H9 (cell line): ENCODE measurements around the gene EXOSC2. TPM values are rescaled to one million over a fixed set of nuclear protein-coding genes. Genes with fewer than 3 reads are reported as not detected.

Experiments used
- DNase-seq: peaks from one replicate; pipeline ENCODE4 v3.0.0-alpha.2; 2017
- H2AFZ ChIP-seq: one replicate; pipeline ENCODE4 v1.6.1; 2013; ENCODE audit warnings: mild to moderate bottlenecking, low read length, control low read depth, moderate library complexity
- H2AK5ac ChIP-seq: 2 replicates; pipeline ENCODE4 v1.6.1; 2013; ENCODE audit warnings: low read length, control low read depth, mixed read lengths; ENCODE audit not compliant: insufficient read length
- H2BK120ac ChIP-seq: one replicate; pipeline ENCODE4 v1.6.1; 2013; ENCODE audit warnings: low read depth, mild to moderate bottlenecking, low read length, control low read depth, inconsistent platforms; ENCODE audit not compliant: poor library complexity, severe bottlenecking
- H2BK12ac ChIP-seq: 2 replicates; pipeline ENCODE4 v1.6.1; 2013; ENCODE audit warnings: low read length, control low read depth, mixed read lengths, low read depth; ENCODE audit not compliant: insufficient read length
- H2BK15ac ChIP-seq: 2 replicates; pipeline ENCODE4 v1.6.1; 2013; ENCODE audit warnings: low read depth, low read length, control low read depth
- H2BK20ac ChIP-seq: one replicate; pipeline ENCODE4 v1.6.1; 2013; ENCODE audit warnings: low read depth, mild to moderate bottlenecking, low read length, control low read depth, inconsistent platforms; ENCODE audit not compliant: poor library complexity, severe bottlenecking
- H2BK5ac ChIP-seq: 2 replicates; pipeline ENCODE4 v1.6.1; 2013; ENCODE audit warnings: low read length, control low read depth, mixed read lengths; ENCODE audit not compliant: insufficient read length
- H3K14ac ChIP-seq: 2 replicates; pipeline ENCODE4 v1.6.1; 2013; ENCODE audit warnings: low read length, control low read depth; ENCODE audit not compliant: insufficient read depth
- H3K18ac ChIP-seq: 2 replicates; pipeline ENCODE4 v1.6.1; 2013; ENCODE audit warnings: low read depth, mild to moderate bottlenecking, mixed read lengths, low read length, control low read depth; ENCODE audit not compliant: insufficient read length
- H3K23ac ChIP-seq: 2 replicates; pipeline ENCODE4 v1.6.1; 2013; ENCODE audit warnings: low read length, control low read depth, mixed read lengths, low read depth; ENCODE audit not compliant: insufficient read length
- H3K23me2 ChIP-seq: 2 replicates; pipeline ENCODE4 v1.6.1; 2013; ENCODE audit warnings: low read depth, mild to moderate bottlenecking, mixed read lengths, low read length, control low read depth; ENCODE audit not compliant: insufficient read length, poor library complexity, severe bottlenecking
- H3K27ac ChIP-seq: 2 replicates; pipeline ENCODE4 v1.5.1; 2013; ENCODE audit warnings: low read length, control low read depth, mixed read lengths, low read depth; ENCODE audit not compliant: insufficient read length
- H3K27me3 ChIP-seq: 2 replicates; pipeline ENCODE4 v1.6.1; 2013; ENCODE audit warnings: low read length, control low read depth, inconsistent platforms; ENCODE audit not compliant: insufficient read depth
- H3K4ac ChIP-seq: 2 replicates; pipeline ENCODE4 v1.6.1; 2013; ENCODE audit warnings: low read depth, mild to moderate bottlenecking, control low read depth, inconsistent platforms, low read length, moderate library complexity
- H3K4me1 ChIP-seq: 2 replicates; pipeline ENCODE4 v1.6.1; 2013; ENCODE audit warnings: low read length, control low read depth, inconsistent platforms; ENCODE audit not compliant: insufficient read depth
- H3K4me2 ChIP-seq: 2 replicates; pipeline ENCODE4 v1.6.1; 2013; ENCODE audit warnings: low read length, control low read depth, mixed read lengths; ENCODE audit not compliant: insufficient read length, insufficient read depth
- H3K56ac ChIP-seq: 2 replicates; pipeline ENCODE4 v1.6.1; 2013; ENCODE audit warnings: low read depth, mild to moderate bottlenecking, mixed read lengths, low read length, control low read depth; ENCODE audit not compliant: insufficient read length
- H3K79me1 ChIP-seq: 2 replicates; pipeline ENCODE4 v1.6.1; 2013; ENCODE audit warnings: low read depth, mild to moderate bottlenecking, moderate library complexity, low read length, control low read depth, inconsistent platforms; ENCODE audit not compliant: insufficient read depth, poor library complexity, severe bottlenecking
- H3K79me2 ChIP-seq: 2 replicates; pipeline ENCODE4 v1.6.1; 2013; ENCODE audit warnings: low read length, control low read depth, inconsistent platforms; ENCODE audit not compliant: insufficient read depth
- H3K9ac ChIP-seq: 2 replicates; pipeline ENCODE4 v1.6.1; 2013; ENCODE audit warnings: low read length, control low read depth, mixed read lengths; ENCODE audit not compliant: insufficient read length; ENCODE audit errors: extremely low read depth
- H3K9me3 ChIP-seq: one replicate; pipeline ENCODE4 v1.6.1; 2013; ENCODE audit warnings: low read depth, low read length, inconsistent platforms; ENCODE audit not compliant: control insufficient read depth
- H3T11ph ChIP-seq: one replicate; pipeline ENCODE4 v1.6.1; 2013; ENCODE audit warnings: mild to moderate bottlenecking, low read length, control low read depth, inconsistent platforms
- H4K20me1 ChIP-seq: one replicate; pipeline ENCODE4 v1.6.1; 2013; ENCODE audit not compliant: control insufficient read depth, insufficient read length, insufficient read depth
- H4K5ac ChIP-seq: 2 replicates; pipeline ENCODE4 v1.6.1; 2013; ENCODE audit warnings: low read depth, mild to moderate bottlenecking, mixed read lengths, low read length, control low read depth; ENCODE audit not compliant: insufficient read length
- H4K8ac ChIP-seq: replicated peaks from 2 replicates; pipeline ENCODE4 v1.6.1; 2013; ENCODE audit warnings: low read length, control low read depth, mixed read lengths, low read depth; ENCODE audit not compliant: insufficient read length
- H4K91ac ChIP-seq: 2 replicates; pipeline ENCODE4 v1.6.1; 2013; ENCODE audit warnings: low read depth, mild to moderate bottlenecking, moderate library complexity, mixed read lengths, low read length, control low read depth; ENCODE audit not compliant: insufficient read length
- H3K27ac Mint-ChIP-seq, 3 experiments: 2 replicates in 2 of 3; 3 replicates in 1 of 3; pipeline ENCODE4 v1.8.0; 2020 to 2021; ENCODE audit warnings: mixed read lengths in 3 of 3, mild to moderate bottlenecking in 1 of 3, moderate library complexity in 1 of 3
- H3K27me3 Mint-ChIP-seq: 2 replicates; pipeline ENCODE4 v1.8.0; 2021; ENCODE audit warnings: low read depth, mild to moderate bottlenecking, moderate library complexity, mixed read lengths
- H3K36me3 Mint-ChIP-seq, 3 experiments: 2 replicates in 2 of 3; 3 replicates in 1 of 3; pipeline ENCODE4 v1.8.0; 2020 to 2021; ENCODE audit warnings: low read depth in 3 of 3, mixed read lengths in 3 of 3; ENCODE audit not compliant: insufficient read depth in 1 of 3
- H3K4me1 Mint-ChIP-seq, 2 experiments: 2 replicates each; pipeline ENCODE4 v1.8.0; 2020; ENCODE audit warnings: mixed read lengths in 2 of 2
- H3K4me3 Mint-ChIP-seq, 2 experiments: 2 replicates in 1 of 2; 3 replicates in 1 of 2; pipeline ENCODE4 v1.8.0; 2020 to 2021; ENCODE audit warnings: mild to moderate bottlenecking in 2 of 2, mixed read lengths in 2 of 2, moderate library complexity in 1 of 2
- H3K9me3 Mint-ChIP-seq, 2 experiments: 2 replicates in 1 of 2; 3 replicates in 1 of 2; pipeline ENCODE4 v1.8.0; 2020; ENCODE audit warnings: mild to moderate bottlenecking in 2 of 2, mixed read lengths in 2 of 2, moderate library complexity in 1 of 2
- CTCF ChIP-seq: fragments of 200-600 bp; sonication (generic); conservative IDR thresholded peaks from 3 replicates; pipeline ENCODE4 v1.8.0; 2021; ENCODE audit warnings: antibody characterized with exemption, mild to moderate bottlenecking
- WGBS: extraction: QIAGEN DNeasy Blood & Tissue Kit; methylation state at CpG from one replicate; pipeline ENCODE4 v1.1.7; 2013; ENCODE audit warnings: missing lambda C conversion rate, low lambda C conversion rate, mixed read lengths; ENCODE audit not compliant: insufficient read length; ENCODE audit errors: extremely low coverage; 5-methylcytosine and 5-hydroxymethylcytosine counted together
- total RNA-seq: library from RNA; stranded (reverse); gene quantifications from 2 replicates; pipeline ENCODE4 v1.2.1, GENCODE V29; 2021

Gene EXOSC2
- total RNA-seq, 1 experiment from 2014 or later: 94.5 TPM

GRCh38 chr9:130665029-130665430 lies 28.6 kb upstream of the EXOSC2 start:
- Histone ChIP-seq H2BK20ac (no peak overlapping the region), H4K8ac (no peak overlapping the region), H3K9ac (no peak overlapping the region), H2BK12ac (no peak overlapping the region), H3K14ac (no peak overlapping the region), H3T11ph (no peak overlapping the region), H3K18ac (no peak overlapping the region), H3K4me1 (no peaks in the 10 kb centered on the region; the same call in 1 of the 2 replicates), H2BK15ac (no peak overlapping the region), H3K56ac (no peak overlapping the region), H3K27ac (no peak overlapping the region), H3K23me2 (peaks cover 15% of the 10 kb centered on the region), H3K27me3 (peaks cover 80% of the 10 kb centered on the region), H2AFZ (no peak overlapping the region), H4K20me1 (no peaks in the 10 kb centered on the region), H3K4me2 (peak overlapping the region; percentile 44), H2AK5ac (no peak overlapping the region), H2BK120ac (no peak overlapping the region), H3K23ac (no peak overlapping the region), H3K9me3 (no peaks in the 10 kb centered on the region), H3K4ac (no peak overlapping the region), H4K91ac (no peak overlapping the region), H3K79me2 (no peaks in the 10 kb centered on the region), H4K5ac (no peak overlapping the region), H2BK5ac (no peak overlapping the region), H3K79me1 (no peaks in the 10 kb centered on the region)
- no CpG with 5 or more reads among the region's 26 CpGs for WGBS
- Mint-ChIP-seq H3K27me3 (peaks cover 100% of the 10 kb centered on the region), H3K36me3 (peaks cover 0 to 1% (median 0%) of the 10 kb centered on the region in 3 experiments; a peak in 2 of 7 replicates), H3K9me3 (no peaks in the 10 kb centered on the region; a peak in 2 of 5 replicates), H3K4me1 (peaks cover 11 to 34% of the 10 kb centered on the region in 2 experiments), H3K27ac (no peak overlapping the region), H3K4me3 (peak overlapping the region; percentile 35 to 83; a peak in 4 of 5 replicates)
- no peak for TF ChIP-seq CTCF
- no peak for DNase-seq
